ENCODE results near the gene NECTIN1. TPM values are rescaled to one million over a fixed set of nuclear protein-coding genes. Genes with fewer than 3 reads are reported as not detected.

Gene NECTIN1
- total RNA-seq, 2 experiments from 2014 or later, result 2.5 to 3.4 TPM

DNA sequence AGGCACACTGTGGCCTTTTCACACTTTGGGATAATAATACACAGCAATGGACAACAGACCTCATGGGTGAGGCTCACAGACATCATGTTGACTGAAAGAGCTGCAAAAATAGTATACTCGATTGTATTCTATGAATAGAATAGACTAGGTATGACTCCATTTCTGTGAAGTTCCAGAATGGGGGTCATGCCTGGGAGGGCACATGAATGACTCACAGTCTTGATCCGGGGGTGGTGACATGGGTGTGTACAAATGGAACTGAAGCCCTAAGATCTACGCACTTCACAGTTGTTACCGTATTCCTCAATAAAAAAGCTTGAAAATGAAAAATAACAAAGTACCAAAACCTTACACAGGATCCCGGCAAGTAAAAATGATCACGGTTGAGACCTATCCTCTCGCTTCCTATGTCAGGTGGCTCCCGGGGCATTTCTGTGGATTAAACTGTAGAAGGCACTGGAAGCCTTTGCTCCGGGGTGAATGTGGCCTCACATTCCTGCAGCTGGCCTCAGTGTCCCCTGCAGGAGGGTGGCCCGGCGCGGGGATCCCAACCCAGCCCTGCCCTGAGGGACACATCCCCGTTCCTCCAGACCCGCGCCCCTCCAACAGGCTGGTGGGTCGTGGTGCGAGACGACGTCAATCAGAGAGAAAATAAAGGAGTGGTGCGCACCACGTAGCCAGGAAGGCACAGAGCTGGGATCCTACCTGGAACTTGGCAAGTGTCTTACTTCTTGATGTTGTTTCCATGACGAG lies 75.9 kb downstream of the NECTIN1 start:
- H3K4me3 Mint-ChIP-seq, result no peak overlapping the region
- H3K36me3 Mint-ChIP-seq (ENCODE audit: low read depth), result no peaks in the 10 kb centered on the region
- no peak overlapping the region for H3K27ac Mint-ChIP-seq
- no peak overlapping the region for H3K27ac ChIP-seq (ENCODE audit: low read depth in 1 of 2, low read length in 2 of 2)
- ChIA-PET POLR2A (no interaction called here), CTCF (no interaction called here)
- no peak for DNase-seq
- H3K36me3 ChIP-seq (ENCODE audit: insufficient read depth, low read length), result no peaks in the 10 kb centered on the region
- intact Hi-C loops (cut with DNase I, micrococcal nuclease), result no loop called here
- no peaks in the 10 kb centered on the region for H3K4me1 Mint-ChIP-seq (ENCODE audit: low read depth)
- H3K4me3 ChIP-seq (ENCODE audit: low read length), result no peak overlapping the region
- H3K27me3 Mint-ChIP-seq, result peaks cover 12% of the 10 kb centered on the region
- ATAC-seq (ENCODE audit: poor library complexity), result no peak
- H3K9me3 ChIP-seq (ENCODE audit: control insufficient read depth in 1 of 2, insufficient read depth in 1 of 2, low read length in 2 of 2), result peaks cover 0 to 6% of the 10 kb centered on the region in 2 experiments
- no peaks in the 10 kb centered on the region for H3K4me1 ChIP-seq (ENCODE audit: insufficient read depth, low read length)
- H3K27me3 ChIP-seq (ENCODE audit: control insufficient read depth in 1 of 2, insufficient read depth in 2 of 2, low read length in 2 of 2), result peaks cover 0 to 5% of the 10 kb centered on the region in 2 experiments
- no peaks in the 10 kb centered on the region for H3K9me3 Mint-ChIP-seq
- TF ChIP-seq, protein P1, sequence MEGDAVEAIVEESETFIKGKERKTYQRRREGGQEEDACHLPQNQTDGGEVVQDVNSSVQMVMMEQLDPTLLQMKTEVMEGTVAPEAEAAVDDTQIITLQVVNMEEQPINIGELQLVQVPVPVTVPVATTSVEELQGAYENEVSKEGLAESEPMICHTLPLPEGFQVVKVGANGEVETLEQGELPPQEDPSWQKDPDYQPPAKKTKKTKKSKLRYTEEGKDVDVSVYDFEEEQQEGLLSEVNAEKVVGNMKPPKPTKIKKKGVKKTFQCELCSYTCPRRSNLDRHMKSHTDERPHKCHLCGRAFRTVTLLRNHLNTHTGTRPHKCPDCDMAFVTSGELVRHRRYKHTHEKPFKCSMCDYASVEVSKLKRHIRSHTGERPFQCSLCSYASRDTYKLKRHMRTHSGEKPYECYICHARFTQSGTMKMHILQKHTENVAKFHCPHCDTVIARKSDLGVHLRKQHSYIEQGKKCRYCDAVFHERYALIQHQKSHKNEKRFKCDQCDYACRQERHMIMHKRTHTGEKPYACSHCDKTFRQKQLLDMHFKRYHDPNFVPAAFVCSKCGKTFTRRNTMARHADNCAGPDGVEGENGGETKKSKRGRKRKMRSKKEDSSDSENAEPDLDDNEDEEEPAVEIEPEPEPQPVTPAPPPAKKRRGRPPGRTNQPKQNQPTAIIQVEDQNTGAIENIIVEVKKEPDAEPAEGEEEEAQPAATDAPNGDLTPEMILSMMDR (IDR thresholded peaks at IDR 0.05), result no peak

- H3K9me3 Mint-ChIP-seq, result no peaks in the 10 kb centered on the region
Measured at GRCh38 chr11:119651802-119652584, 77.0 kb downstream of the NECTIN1 start.

DNA sequence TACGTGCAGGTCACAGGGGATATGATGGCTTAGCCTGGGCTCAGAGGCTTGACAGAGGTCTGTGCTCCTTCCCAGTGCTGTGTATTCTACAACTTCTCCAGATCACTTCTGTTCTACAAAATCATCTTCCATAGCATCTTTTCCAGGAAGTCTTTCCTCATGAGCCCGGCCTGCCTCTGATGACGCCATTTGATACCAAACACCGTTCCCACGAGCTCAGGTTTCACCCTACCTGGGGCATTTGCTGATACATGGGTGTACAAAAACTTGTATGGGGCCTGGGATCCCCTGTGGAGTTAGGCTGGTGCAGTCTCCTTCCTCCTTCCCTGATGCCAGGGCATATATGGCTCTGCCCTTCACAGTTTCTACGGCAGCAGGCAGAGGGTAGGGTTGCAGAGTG lies 78.7 kb downstream of the NECTIN1 start:
- no peak for ATAC-seq (ENCODE audit: poor library complexity)
- intact Hi-C loops (cut with DNase I, micrococcal nuclease), result no loop called here
- Mint-ChIP-seq H3K36me3 (ENCODE audit: low read depth) (no peaks in the 10 kb centered on the region), H3K9me3 (no peaks in the 10 kb centered on the region), H3K4me3 (no peak overlapping the region), H3K27ac (no peak overlapping the region), H3K27me3 (peaks cover 12% of the 10 kb centered on the region), H3K4me1 (ENCODE audit: low read depth) (no peaks in the 10 kb centered on the region)
- no peaks in the 10 kb centered on the region for H3K36me3 ChIP-seq (ENCODE audit: insufficient read depth, low read length)
- H3K4me3 ChIP-seq (ENCODE audit: low read length), result no peak overlapping the region
- TF ChIP-seq, protein P1 (IDR thresholded peaks at IDR 0.05), result no peak
- ChIA-PET CTCF (no interaction called here), POLR2A (no interaction called here)
- DNase-seq, result no peak
- peaks cover 0 to 6% of the 10 kb centered on the region in 2 experiments for H3K9me3 ChIP-seq (ENCODE audit: control insufficient read depth in 1 of 2, insufficient read depth in 1 of 2, low read length in 2 of 2)
- H3K27me3 ChIP-seq (ENCODE audit: control insufficient read depth in 1 of 2, insufficient read depth in 2 of 2, low read length in 2 of 2), result peaks cover 0 to 5% of the 10 kb centered on the region in 2 experiments
- no peak overlapping the region for H3K27ac ChIP-seq (ENCODE audit: low read depth in 1 of 2, low read length in 2 of 2)
- no peaks in the 10 kb centered on the region for H3K4me1 ChIP-seq (ENCODE audit: insufficient read depth, low read length)

More at GRCh38 chr11:119651802-119652584, 77.0 kb downstream of the NECTIN1 start:
- Mint-ChIP-seq H3K4me3 (no peak overlapping the region), H3K27me3 (peaks cover 12% of the 10 kb centered on the region), H3K27ac (no peak overlapping the region), H3K4me1 (ENCODE audit: low read depth) (no peaks in the 10 kb centered on the region), H3K36me3 (ENCODE audit: low read depth) (no peaks in the 10 kb centered on the region)
- POLR2A ChIA-PET, result no interaction called here
- no peak for DNase-seq
- H3K36me3 ChIP-seq (ENCODE audit: insufficient read depth, low read length), result no peaks in the 10 kb centered on the region
- no peak overlapping the region for H3K4me3 ChIP-seq (ENCODE audit: low read length)
- H3K9me3 ChIP-seq (ENCODE audit: control insufficient read depth in 1 of 2, insufficient read depth in 1 of 2, low read length in 2 of 2), result peaks cover 0 to 6% of the 10 kb centered on the region in 2 experiments
- TF ChIP-seq, protein P1 (IDR thresholded peaks at IDR 0.05), result no peak
- H3K27me3 ChIP-seq (ENCODE audit: control insufficient read depth in 1 of 2, insufficient read depth in 2 of 2, low read length in 2 of 2), result peaks cover 0 to 5% of the 10 kb centered on the region in 2 experiments
- intact Hi-C loops (cut with DNase I, micrococcal nuclease), result no loop called here
- H3K4me1 ChIP-seq (ENCODE audit: insufficient read depth, low read length), result no peaks in the 10 kb centered on the region
- ATAC-seq (ENCODE audit: poor library complexity), result no peak
- no peak overlapping the region for H3K27ac ChIP-seq (ENCODE audit: low read depth in 1 of 2, low read length in 2 of 2)
- CTCF ChIA-PET, result no interaction called here

All from CD4-positive, alpha-beta T cell (primary cell).